Astrocyte of the hippocampus (primary cell): Measurements from ENCODE around the gene ST8SIA1.
"Not testable (repeated sequence)": the region's sequence is repeated elsewhere in the genome, so short reads cannot be mapped to it uniquely, and the experiment has no call there.

Experiments
- DNase-seq: peaks from one replicate; pipeline ENCODE4 v3.0.0; 2011; ENCODE audit warnings: low read depth, low spot score

ST8SIA1 gene

GRCh38 chr12:22334410-22335100, at the start of gene ST8SIA1:
Gene ST8SIA1, minus strand, starts transcription at chr12:22334707. Its CDS starts 475 bp downstream, at chr12:22334232.
- DNase-seq = peak; percentile 66

- no peak for DNase-seq
These were observed 45.5 kb upstream of the ST8SIA1 start for GRCh38 chr12:22380031-22380430.

GRCh38 chr12:22377731-22378496, 43.4 kb upstream of the ST8SIA1 start:
- DNase-seq = peak; percentile 78

- not testable (repeated sequence) for DNase-seq
These were observed 42.2 kb upstream of the ST8SIA1 start for GRCh38 chr12:22376596-22377150.

- no peak for DNase-seq
These were observed 40.0 kb upstream of the ST8SIA1 start for GRCh38 chr12:22374508-22374907.

- no peak for DNase-seq
These were observed 37.9 kb upstream of the ST8SIA1 start for GRCh38 chr12:22372277-22372837.

GRCh38 chr12:22366181-22366580, 31.7 kb upstream of the ST8SIA1 start:
- DNase-seq = no peak

GRCh38 chr12:22361785-22362184, 27.3 kb upstream of the ST8SIA1 start:
- DNase-seq = no peak

GRCh38 chr12:22360774-22361173, 26.3 kb upstream of the ST8SIA1 start:
- DNase-seq = no peak

- DNase-seq = no peak
These were observed 23.0 kb upstream of the ST8SIA1 start for GRCh38 chr12:22357531-22357930.

GRCh38 chr12:22356231-22356630, 21.7 kb upstream of the ST8SIA1 start:
- no peak for DNase-seq

- DNase-seq = peak; percentile 2
These were observed 20.6 kb upstream of the ST8SIA1 start for GRCh38 chr12:22355011-22355580.

- DNase-seq = no peak
These were observed 19.3 kb upstream of the ST8SIA1 start for GRCh38 chr12:22353615-22354325.

- DNase-seq = no peak
These were observed 16.4 kb upstream of the ST8SIA1 start for GRCh38 chr12:22350886-22351285.

- DNase-seq = no peak
These were observed 13.7 kb upstream of the ST8SIA1 start for GRCh38 chr12:22348208-22348607.

GRCh38 chr12:22340143-22340542, 5.6 kb upstream of the ST8SIA1 start:
- no peak for DNase-seq

GRCh38 chr12:22339691-22340090, 5.2 kb upstream of the ST8SIA1 start:
- no peak for DNase-seq

- DNase-seq = no peak
These were observed 1.3 kb upstream of the ST8SIA1 start for GRCh38 chr12:22335794-22336166.

- peak; percentile 29 for DNase-seq
These were observed 646 bp downstream of the ST8SIA1 start for GRCh38 chr12:22333713-22334409.

GRCh38 chr12:22333186-22333712, 1.3 kb downstream of the ST8SIA1 start:
- peak; percentile 23 for DNase-seq

- no peak for DNase-seq
These were observed 2.3 kb downstream of the ST8SIA1 start for GRCh38 chr12:22332202-22332601.
